Neural cell (in vitro differentiated cells): Measurements from ENCODE around the gene RNF121.

Experiments used
- EP300 ChIP-seq: fragments of 450-650 bp; conservative IDR thresholded peaks from 2 replicates; pipeline ENCODE4 v1.6.1; 2014; ENCODE audit warnings: antibody characterized with exemption, mild to moderate bottlenecking, moderate library complexity; ENCODE audit not compliant: poor library complexity, severe bottlenecking
- TAF1 ChIP-seq: IDR thresholded peaks from 2 replicates; pipeline ENCODE4 v1.6.1; 2012; ENCODE audit warnings: low read depth

DNA sequence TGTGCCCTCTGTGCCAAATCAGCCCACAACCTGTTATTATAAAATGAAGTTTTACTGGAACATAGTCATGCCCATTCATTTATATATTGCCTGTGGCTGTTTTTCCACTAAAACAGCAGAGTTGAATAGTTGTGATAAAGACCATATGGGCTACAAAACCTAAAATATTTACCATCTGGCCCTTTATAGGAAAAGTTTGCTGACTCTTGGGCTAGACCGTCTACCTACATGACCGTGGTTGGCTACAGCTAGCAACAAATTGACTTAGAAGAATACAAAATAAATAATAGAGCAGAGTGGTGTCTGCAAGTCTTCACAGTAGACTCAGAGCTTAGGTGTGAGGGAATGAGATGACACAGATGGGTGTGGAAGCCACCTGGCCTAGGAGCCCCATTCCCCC, 58.7 kb downstream of the RNF121 start:
- TF ChIP-seq EP300 (no peak), TAF1 (no peak)
